SU-DHL-6 (cell line): Measurements from ENCODE around the gene NDUFA12.

Experiments
- H2AFZ ChIP-seq: fragments of 200-600 bp; sonication (generic); 2 replicates; pipeline ENCODE4 v1.6.1; 2014; ENCODE audit warnings: low read depth, mild to moderate bottlenecking, moderate library complexity, mixed read lengths, antibody characterized with exemption, low read length; ENCODE audit not compliant: severe bottlenecking
- H3F3A ChIP-seq: fragments of 200-600 bp; shearing (Covaris generic); 2 replicates; pipeline ENCODE4 v1.6.0; 2016; ENCODE audit warnings: antibody characterized with exemption, mild to moderate bottlenecking; ENCODE audit not compliant: insufficient read depth
- H3K27ac ChIP-seq: fragments of 200-600 bp; sonication (generic); 2 replicates; pipeline ENCODE4 v1.5.1; 2016; ENCODE audit warnings: low read depth, mild to moderate bottlenecking, low read length, moderate library complexity, mixed read lengths
- H3K27me3 ChIP-seq: fragments of 200-600 bp; sonication (generic), shearing (Covaris generic); 2 replicates; pipeline ENCODE4 v1.6.0; 2014; ENCODE audit warnings: mild to moderate bottlenecking, low read length
- H3K36me3 ChIP-seq: fragments of 200-600 bp; sonication (generic); 2 replicates; pipeline ENCODE4 v1.6.1; 2014; ENCODE audit warnings: mild to moderate bottlenecking, low read length, mixed read lengths
- H3K4me2 ChIP-seq: fragments of 300-600, 200-600 bp; shearing (Covaris generic), sonication (generic); 2 replicates; pipeline ENCODE4 v1.6.0; 2014; ENCODE audit warnings: low read length, low read depth, mild to moderate bottlenecking; ENCODE audit not compliant: poor library complexity, severe bottlenecking
- H3K4me3 ChIP-seq: fragments of 200-600 bp; sonication (generic); 2 replicates; pipeline ENCODE4 v1.5.1; 2014; ENCODE audit warnings: antibody characterized with exemption, low read length, mild to moderate bottlenecking, mixed read lengths; ENCODE audit not compliant: insufficient read depth, poor library complexity, severe bottlenecking
- H3K79me2 ChIP-seq: fragments of 200-600 bp; sonication (generic); 2 replicates; pipeline ENCODE4 v1.6.1; 2014; ENCODE audit warnings: mild to moderate bottlenecking, low read length, moderate library complexity; ENCODE audit not compliant: insufficient read depth
- H3K9ac ChIP-seq: fragments of 200-600 bp; sonication (generic); 2 replicates; pipeline ENCODE4 v1.7.0; 2014; ENCODE audit warnings: mild to moderate bottlenecking, low read length
- H3K9me2 ChIP-seq: fragments of 200-600 bp; sonication (generic); replicated peaks from 2 replicates; pipeline ENCODE4 v1.6.1; 2014; ENCODE audit warnings: low read length; ENCODE audit not compliant: insufficient read depth
- H3K9me3 ChIP-seq: fragments of 200-600 bp; sonication (generic); 2 replicates; pipeline ENCODE4 v1.6.1; 2014; ENCODE audit warnings: low read length, mixed read lengths; ENCODE audit not compliant: insufficient read depth
- H4K20me1 ChIP-seq: fragments of 200-600 bp; sonication (generic); 2 replicates; pipeline ENCODE4 v1.6.1; 2014; ENCODE audit warnings: low read depth, mild to moderate bottlenecking, antibody characterized with exemption, low read length, moderate library complexity, mixed read lengths
- EZH2phosphoT487 ChIP-seq: fragments of 200-600 bp; sonication (generic), shearing (Covaris generic); conservative IDR thresholded peaks from 2 replicates; pipeline ENCODE4 v1.6.1; 2018; ENCODE audit warnings: mild to moderate bottlenecking, antibody characterized with exemption, low read length, moderate library complexity, mixed read lengths
- TF ChIP-seq, protein P1 (sequence below): fragments of 200-600 bp; sonication (generic); IDR thresholded peaks from one replicate; pipeline ENCODE4 v1.5.1; 2017; ENCODE audit warnings: antibody characterized with exemption, mild to moderate bottlenecking, low read length, moderate library complexity; ENCODE audit not compliant: insufficient read depth, poor library complexity, severe bottlenecking

Gene NDUFA12

DNA sequence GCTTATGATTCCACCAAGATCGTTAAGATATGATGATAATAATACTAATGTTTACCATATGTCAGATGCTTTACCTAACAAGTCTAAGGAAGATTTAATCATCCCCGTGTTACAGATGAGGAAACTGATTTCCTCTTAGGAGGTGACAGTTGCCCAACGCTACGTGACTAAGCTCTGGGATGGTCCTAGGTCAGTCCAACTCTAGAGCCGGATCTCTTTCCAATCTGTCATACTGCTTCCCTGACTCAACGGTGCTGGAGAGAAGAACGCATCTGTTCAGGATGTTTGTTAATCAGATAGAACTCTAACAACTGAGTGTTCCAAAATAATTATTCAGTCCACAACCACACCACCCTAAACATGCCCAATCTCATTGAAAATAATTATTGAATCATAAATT lies 39.8 kb downstream of the NDUFA12 start:
- H3K27ac ChIP-seq, result no peak overlapping the region
- H3K27me3 ChIP-seq, result no peaks in the 10 kb centered on the region
- TF ChIP-seq, protein P1, sequence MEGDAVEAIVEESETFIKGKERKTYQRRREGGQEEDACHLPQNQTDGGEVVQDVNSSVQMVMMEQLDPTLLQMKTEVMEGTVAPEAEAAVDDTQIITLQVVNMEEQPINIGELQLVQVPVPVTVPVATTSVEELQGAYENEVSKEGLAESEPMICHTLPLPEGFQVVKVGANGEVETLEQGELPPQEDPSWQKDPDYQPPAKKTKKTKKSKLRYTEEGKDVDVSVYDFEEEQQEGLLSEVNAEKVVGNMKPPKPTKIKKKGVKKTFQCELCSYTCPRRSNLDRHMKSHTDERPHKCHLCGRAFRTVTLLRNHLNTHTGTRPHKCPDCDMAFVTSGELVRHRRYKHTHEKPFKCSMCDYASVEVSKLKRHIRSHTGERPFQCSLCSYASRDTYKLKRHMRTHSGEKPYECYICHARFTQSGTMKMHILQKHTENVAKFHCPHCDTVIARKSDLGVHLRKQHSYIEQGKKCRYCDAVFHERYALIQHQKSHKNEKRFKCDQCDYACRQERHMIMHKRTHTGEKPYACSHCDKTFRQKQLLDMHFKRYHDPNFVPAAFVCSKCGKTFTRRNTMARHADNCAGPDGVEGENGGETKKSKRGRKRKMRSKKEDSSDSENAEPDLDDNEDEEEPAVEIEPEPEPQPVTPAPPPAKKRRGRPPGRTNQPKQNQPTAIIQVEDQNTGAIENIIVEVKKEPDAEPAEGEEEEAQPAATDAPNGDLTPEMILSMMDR, result no peak
- TF ChIP-seq EZH2phosphoT487, result no peak
- H3F3A ChIP-seq, result no peaks in the 10 kb centered on the region
- H3K79me2 ChIP-seq, result no peaks in the 10 kb centered on the region
- no peaks in the 10 kb centered on the region for H3K9me3 ChIP-seq
- no peak overlapping the region for H3K4me3 ChIP-seq
- no peak overlapping the region for H3K4me2 ChIP-seq
- no peaks in the 10 kb centered on the region for H3K9me2 ChIP-seq
- no peak overlapping the region for H3K9ac ChIP-seq
- no peaks in the 10 kb centered on the region for H4K20me1 ChIP-seq
- H3K36me3 ChIP-seq, result no peaks in the 10 kb centered on the region
- no peak overlapping the region for H2AFZ ChIP-seq

DNA sequence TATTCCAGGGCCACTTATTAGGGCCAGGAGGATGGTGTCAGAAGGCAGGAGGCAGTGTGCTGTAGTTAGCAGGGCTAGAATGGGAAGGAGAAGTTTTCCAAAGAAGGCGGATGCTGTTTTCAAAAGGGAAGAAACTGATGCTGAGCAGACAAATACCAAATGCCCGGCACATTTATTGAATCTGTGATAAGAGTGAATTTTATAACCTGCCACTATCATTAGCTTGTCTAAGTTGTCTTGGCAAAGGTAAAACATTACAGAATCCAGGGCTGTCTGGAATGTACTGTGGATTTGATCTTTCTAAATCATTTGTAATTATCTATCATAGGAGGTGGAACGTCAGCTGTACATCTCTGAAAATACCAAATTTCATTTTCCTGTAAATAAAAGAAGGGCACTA lies 40.8 kb downstream of the NDUFA12 start:
- Histone ChIP-seq H3K27ac (no peak overlapping the region), H3K4me3 (no peak overlapping the region), H3K9me2 (no peaks in the 10 kb centered on the region), H3K79me2 (no peaks in the 10 kb centered on the region), H3K9me3 (no peaks in the 10 kb centered on the region), H3K27me3 (no peaks in the 10 kb centered on the region), H3K36me3 (no peaks in the 10 kb centered on the region), H4K20me1 (no peaks in the 10 kb centered on the region), H2AFZ (no peak overlapping the region), H3F3A (no peaks in the 10 kb centered on the region), H3K4me2 (no peak overlapping the region), H3K9ac (no peak overlapping the region)
- TF ChIP-seq, protein P1, result no peak
- TF ChIP-seq EZH2phosphoT487, result no peak

DNA sequence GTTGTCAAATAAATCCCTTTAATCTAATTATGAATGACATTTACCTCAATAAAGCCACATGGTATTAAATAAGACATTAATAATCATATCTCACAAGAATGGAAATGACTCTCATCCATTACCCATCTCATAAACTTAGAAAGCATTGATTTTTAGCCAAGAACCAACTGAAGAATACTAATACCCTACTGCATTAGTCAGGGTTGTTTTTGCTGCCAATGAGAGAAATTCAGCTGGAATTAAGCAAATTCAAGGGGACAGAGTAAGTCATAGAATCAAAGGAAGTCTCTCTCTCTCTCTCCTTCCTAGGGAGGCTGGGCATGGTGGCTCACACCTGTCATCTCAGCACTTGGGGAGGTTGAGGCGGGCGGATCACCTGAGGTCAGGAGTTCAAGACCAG lies 41.6 kb downstream of the NDUFA12 start:
- Histone ChIP-seq H2AFZ (no peak overlapping the region), H3K36me3 (no peaks in the 10 kb centered on the region), H3K9me3 (no peaks in the 10 kb centered on the region), H4K20me1 (no peaks in the 10 kb centered on the region), H3K27ac (no peak overlapping the region), H3K9me2 (no peaks in the 10 kb centered on the region), H3K9ac (no peak overlapping the region), H3K4me3 (no peak overlapping the region), H3F3A (no peaks in the 10 kb centered on the region), H3K4me2 (no peak overlapping the region), H3K79me2 (no peaks in the 10 kb centered on the region), H3K27me3 (no peaks in the 10 kb centered on the region)
- TF ChIP-seq EZH2phosphoT487, result no peak
- TF ChIP-seq, protein P1, result no peak
